ENCODE measurements around the gene ZC3H12C. TPM values are rescaled to one million over a fixed set of nuclear protein-coding genes. Genes with fewer than 3 reads are reported as not detected.

Gene ZC3H12C
- total RNA-seq, 1 donor from 2014 or later = 11.4 TPM

DNA sequence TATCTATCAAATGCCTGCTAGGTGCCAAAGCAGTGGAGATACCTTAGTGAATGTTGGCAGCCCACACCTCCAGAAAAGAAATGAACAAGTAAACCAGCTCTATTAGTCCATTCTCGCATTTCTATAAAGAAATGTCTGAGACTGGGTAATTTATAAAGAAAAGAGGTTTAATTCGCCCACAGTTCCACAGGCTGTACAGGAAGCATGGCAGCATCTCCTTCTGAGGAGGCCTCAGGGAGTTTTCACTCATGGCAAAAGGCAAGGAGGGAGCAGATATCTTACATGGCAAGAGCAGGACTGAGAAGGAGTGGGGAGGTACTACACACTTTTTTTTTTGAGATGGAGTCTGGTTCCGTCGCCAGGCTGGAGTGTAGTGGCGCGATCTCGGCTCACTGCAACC lies 18.7 kb upstream of the ZC3H12C start:
- Histone ChIP-seq H3K27ac (no peak overlapping the region), H3K27me3 (ENCODE audit: low read depth) (no peaks in the 10 kb centered on the region), H3K9me3 (no peaks in the 10 kb centered on the region), H3K4me1 (no peaks in the 10 kb centered on the region), H3K4me3 (no peak overlapping the region), H3K36me3 (no peaks in the 10 kb centered on the region)
- ATAC-seq = no peak
- no peak for DNase-seq
- TF ChIP-seq, protein P1, sequence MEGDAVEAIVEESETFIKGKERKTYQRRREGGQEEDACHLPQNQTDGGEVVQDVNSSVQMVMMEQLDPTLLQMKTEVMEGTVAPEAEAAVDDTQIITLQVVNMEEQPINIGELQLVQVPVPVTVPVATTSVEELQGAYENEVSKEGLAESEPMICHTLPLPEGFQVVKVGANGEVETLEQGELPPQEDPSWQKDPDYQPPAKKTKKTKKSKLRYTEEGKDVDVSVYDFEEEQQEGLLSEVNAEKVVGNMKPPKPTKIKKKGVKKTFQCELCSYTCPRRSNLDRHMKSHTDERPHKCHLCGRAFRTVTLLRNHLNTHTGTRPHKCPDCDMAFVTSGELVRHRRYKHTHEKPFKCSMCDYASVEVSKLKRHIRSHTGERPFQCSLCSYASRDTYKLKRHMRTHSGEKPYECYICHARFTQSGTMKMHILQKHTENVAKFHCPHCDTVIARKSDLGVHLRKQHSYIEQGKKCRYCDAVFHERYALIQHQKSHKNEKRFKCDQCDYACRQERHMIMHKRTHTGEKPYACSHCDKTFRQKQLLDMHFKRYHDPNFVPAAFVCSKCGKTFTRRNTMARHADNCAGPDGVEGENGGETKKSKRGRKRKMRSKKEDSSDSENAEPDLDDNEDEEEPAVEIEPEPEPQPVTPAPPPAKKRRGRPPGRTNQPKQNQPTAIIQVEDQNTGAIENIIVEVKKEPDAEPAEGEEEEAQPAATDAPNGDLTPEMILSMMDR (IDR thresholded peaks at IDR 0.05) = no peak
- intact Hi-C loops (cut with DNase I) = no loop called here

DNA sequence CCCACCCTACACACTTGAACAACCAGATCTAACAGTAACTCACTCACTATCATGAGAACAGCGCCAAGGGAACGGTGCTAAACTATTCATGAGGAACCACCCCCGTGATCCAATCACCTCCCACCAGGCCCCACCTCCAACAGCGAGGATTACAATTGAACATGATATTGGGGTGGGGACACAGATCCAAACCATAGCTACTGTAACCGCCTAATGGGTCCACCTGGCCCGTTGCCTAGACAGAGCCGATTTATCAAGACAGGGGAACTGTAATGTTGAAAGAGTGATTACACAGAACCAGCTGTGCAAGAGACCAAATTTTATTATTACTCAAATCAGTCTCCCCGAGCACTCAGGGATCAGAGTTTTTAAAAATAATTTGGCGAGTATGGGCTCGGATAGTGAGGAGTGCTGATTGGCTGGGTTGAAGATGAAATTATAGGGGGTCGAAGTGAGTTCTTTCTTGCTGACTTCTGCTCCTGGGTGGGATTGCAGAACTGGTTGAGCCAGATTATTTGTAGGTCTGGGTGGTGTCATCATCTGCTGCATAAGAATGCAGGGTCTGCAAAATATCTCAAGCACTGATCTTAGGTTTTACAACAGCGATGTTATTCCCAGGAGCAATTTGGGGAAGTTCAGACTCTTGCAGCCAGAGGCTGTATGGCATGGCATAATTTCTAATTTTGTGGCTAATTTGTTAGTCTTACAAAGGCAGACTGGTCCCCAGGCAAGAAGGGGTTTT lies 17.9 kb upstream of the ZC3H12C start:
- Histone ChIP-seq H3K9me3 (no peaks in the 10 kb centered on the region), H3K4me1 (no peaks in the 10 kb centered on the region), H3K36me3 (no peaks in the 10 kb centered on the region), H3K27me3 (ENCODE audit: low read depth) (no peaks in the 10 kb centered on the region), H3K4me3 (no peak overlapping the region), H3K27ac (no peak overlapping the region)
- TF ChIP-seq, protein P1 (IDR thresholded peaks at IDR 0.05) = no peak
- ATAC-seq = no peak
- intact Hi-C loops (cut with DNase I) = no loop called here
- DNase-seq = no peak

DNA sequence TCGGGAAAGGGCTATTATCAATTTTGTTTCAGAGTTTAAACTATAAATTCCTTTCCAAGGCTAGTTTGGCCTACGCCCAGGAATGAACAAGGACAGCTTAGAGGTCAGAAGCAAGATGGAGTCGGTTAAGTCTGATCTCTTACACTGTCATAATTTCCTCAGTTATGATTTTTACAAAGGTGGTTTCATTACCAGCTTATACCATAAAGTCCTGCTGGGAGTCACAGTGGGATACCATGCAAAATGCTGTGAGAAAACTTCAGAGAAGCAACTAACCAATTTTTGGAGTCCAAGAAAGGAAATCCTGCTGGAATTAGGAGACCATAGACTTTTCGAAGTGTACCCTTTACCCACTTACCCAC lies 17.4 kb upstream of the ZC3H12C start:
- TF ChIP-seq, protein P1 (IDR thresholded peaks at IDR 0.05) = no peak
- ATAC-seq = no peak

GRCh38 chr11:110076371-110076965 lies 16.7 kb upstream of the ZC3H12C start:
- Histone ChIP-seq H3K27me3 (ENCODE audit: low read depth) (no peaks in the 10 kb centered on the region), H3K4me3 (no peak overlapping the region), H3K9me3 (no peaks in the 10 kb centered on the region), H3K27ac (no peak overlapping the region), H3K4me1 (no peaks in the 10 kb centered on the region), H3K36me3 (no peaks in the 10 kb centered on the region)
- intact Hi-C loops (cut with DNase I) = no loop called here
- TF ChIP-seq, protein P1 (IDR thresholded peaks at IDR 0.05) = no peak
- no peak for ATAC-seq
- DNase-seq = no peak

More for the DNA sequence above, 17.4 kb upstream of the ZC3H12C start:
- H3K36me3 ChIP-seq = no peaks in the 10 kb centered on the region
- no peaks in the 10 kb centered on the region for H3K9me3 ChIP-seq
- no peaks in the 10 kb centered on the region for H3K27me3 ChIP-seq (ENCODE audit: low read depth)
- no peak overlapping the region for H3K27ac ChIP-seq
- no peak overlapping the region for H3K4me3 ChIP-seq
- no peaks in the 10 kb centered on the region for H3K4me1 ChIP-seq
- intact Hi-C loops (cut with DNase I) = no loop called here
- DNase-seq = no peak

DNA sequence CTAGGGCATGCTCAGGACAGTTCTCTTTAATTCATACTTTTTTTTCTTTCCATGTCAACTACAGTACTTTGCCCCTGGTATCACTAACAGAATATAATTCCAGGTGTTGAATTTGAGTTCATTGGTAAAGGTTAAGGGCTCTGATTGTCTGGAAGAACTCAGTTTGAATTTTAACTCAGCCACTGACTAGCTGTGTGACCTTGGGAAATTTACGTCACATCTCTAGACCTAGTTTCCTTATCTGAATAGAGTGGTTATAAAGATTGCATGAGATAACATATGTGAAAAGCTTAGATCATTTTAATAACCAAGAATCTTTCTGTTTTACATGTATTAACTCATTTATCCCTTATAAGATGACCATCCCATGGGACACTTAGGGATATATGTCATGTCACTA lies 15.8 kb upstream of the ZC3H12C start:
- no peak overlapping the region for H3K27ac ChIP-seq
- H3K36me3 ChIP-seq = no peaks in the 10 kb centered on the region
- no peak for DNase-seq
- TF ChIP-seq, protein P1 (IDR thresholded peaks at IDR 0.05) = no peak
- H3K9me3 ChIP-seq = no peaks in the 10 kb centered on the region
- intact Hi-C loops (cut with DNase I) = no loop called here
- ATAC-seq = no peak
- no peak overlapping the region for H3K4me3 ChIP-seq
- no peaks in the 10 kb centered on the region for H3K4me1 ChIP-seq
- no peaks in the 10 kb centered on the region for H3K27me3 ChIP-seq (ENCODE audit: low read depth)
